GM21737 (cell line): ENCODE data around the gene PCSK4.

Experiments used
- ATAC-seq: cut with Tn5 transposase; IDR thresholded peaks from one replicate; pipeline ENCODE4 v1.9.1; 2021; ENCODE audit warnings: mild to moderate bottlenecking, moderate library complexity; ENCODE audit not compliant: unreplicated experiment

Gene PCSK4

DNA sequence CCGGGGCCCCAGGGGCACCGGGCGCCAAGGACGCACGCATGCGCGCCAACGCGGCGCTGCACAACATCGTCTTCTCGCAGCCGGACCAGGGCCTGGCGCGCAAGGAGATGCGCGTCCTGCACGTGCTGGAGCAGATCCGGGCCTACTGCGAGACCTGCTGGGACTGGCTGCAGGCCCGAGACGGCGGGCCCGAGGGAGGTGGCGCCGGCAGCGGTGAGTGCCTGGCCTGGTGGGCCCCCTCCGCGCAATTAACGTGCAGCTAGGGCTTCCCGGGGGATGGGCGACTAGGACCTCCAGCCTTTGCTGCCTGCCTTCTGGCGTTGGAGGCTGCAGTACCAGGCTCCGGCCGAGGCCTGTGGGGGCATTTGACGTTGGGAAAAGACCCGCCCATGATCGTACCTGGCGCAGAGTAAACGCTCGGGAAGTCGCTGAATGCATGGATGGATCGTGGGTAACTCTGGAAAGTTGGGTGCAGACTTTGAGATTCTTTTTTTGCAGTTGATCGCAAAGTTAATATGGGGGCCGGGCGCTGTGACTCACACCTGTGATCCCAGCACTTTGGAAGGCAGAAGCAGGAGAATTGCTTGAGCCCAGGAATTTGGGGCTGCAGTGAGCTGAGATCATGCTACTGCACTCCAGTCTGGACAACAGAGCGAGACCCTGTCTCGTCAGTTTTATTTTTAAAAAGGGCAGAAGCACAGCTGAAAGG is 33.0 kb downstream of the PCSK4 start:
- ATAC-seq = no peak

- ATAC-seq = no peak
These were observed 33.8 kb downstream of the PCSK4 start for GRCh38 chr19:1456121-1456900.

DNA sequence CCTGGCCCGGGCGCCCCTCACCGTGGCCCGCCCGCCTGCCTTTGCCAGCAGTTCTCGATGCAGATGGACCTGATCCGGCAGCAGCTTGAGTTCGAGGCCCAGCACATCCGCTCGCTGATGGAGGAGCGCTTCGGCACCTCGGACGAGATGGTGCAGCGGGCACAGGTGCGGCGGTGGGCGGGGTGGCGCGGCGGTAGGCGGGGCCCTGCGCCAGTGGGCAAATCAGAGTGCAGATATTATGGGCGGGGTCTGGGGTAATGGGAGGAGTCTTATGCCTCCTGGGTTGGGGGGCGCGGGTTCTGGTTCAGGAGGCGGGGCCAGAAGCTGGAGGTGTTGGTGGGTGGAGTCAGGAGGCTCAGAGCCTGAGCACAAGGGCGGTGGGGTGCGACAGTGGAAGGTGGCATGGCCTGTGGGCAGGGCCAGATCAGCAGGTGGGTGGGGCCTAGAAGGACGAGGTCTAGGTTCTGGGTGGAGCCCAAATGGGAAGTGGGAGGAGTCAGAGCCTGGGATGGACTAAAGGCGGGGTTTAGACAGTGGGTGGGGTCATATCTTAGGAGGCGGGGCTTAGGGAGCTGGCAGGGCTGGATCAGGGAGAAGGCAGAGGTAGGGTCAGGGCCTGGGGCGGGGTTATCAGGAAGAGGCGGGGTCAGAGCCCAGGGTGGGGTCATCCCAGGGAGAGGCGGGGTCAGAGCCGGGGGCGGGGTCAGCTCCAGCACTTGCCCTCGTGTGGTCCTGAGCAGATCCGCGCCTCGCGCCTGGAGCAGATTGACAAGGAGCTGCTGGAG is 34.6 kb downstream of the PCSK4 start:
- ATAC-seq = no peak

GRCh38 chr19:1455002-1455335 is 35.2 kb downstream of the PCSK4 start:
- no peak for ATAC-seq

DNA sequence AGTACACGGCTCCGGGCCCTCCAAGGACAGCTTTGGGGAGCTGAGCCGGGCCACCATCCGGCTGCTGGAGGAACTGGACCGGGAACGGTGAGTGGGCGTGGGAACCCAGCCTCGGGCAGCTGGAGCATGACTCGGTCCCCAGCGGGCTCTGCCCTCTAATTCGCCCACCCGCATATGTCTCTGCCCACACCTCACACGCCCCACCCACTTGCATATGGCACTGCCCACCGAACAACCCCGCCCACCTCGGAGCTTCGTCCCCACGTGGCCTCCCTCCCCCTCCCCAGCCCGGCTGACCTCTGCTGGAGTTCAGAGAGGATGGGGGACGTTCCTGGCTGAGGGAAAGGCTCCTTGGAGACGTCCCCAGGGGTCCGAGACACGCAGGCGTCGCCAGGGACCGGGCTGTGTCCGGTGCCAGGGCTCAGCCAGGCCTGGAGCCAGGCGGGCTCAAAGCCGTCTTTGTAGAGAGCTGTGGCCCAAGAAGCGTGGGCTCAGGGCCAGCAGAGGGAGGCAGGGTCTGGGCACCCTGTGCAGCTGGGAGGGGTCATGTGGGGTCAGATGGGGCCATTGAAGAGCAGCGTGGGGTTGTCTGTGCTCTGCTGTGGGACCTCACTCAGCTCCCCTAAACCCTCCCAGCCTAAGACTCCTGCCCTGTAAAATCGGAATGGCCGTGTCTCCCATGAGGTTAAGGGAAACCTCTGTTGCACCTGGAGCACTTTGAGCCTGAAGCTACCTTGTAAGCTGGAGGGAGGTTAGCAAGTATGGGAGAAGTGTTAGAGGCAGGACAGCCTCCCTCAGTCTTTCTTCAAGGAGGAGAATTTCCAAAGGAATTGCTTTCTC is 36.4 kb downstream of the PCSK4 start:
- no peak for ATAC-seq

DNA sequence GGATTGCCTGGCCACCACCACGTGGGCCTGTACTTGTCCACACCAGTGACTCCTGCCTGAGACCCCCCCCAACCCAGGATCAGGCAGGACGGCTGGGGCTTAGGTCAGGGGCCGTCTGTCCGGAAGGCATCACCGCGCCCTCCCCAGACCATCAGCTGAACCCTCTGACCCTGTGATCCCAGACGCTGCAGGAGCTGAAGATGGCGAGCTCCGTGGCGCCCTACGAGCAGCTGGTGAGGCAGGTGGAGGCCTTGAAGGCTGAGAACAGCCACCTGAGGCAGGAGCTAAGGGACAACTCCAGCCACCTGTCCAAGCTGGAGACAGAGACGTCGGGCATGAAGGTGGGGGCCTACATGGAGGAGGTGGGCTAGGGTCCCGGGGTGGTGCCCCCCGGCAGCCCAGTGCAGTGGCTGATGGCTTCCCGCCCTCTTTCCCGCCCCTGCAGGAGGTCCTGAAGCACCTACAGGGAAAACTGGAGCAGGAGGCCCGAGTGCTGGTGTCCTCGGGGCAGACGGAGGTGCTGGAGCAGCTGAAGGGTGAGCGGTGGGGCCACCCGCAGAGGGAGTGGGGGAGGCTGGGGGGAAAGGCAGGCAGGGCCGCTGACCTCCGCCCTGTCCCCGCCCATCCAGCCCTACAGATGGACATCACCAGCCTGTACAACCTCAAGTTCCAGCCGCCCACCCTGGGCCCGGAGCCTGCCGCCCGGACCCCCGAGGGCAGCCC is 37.2 kb downstream of the PCSK4 start:
- ATAC-seq = no peak

GRCh38 chr19:1451916-1452801 is 38.0 kb downstream of the PCSK4 start:
- ATAC-seq = no peak

DNA sequence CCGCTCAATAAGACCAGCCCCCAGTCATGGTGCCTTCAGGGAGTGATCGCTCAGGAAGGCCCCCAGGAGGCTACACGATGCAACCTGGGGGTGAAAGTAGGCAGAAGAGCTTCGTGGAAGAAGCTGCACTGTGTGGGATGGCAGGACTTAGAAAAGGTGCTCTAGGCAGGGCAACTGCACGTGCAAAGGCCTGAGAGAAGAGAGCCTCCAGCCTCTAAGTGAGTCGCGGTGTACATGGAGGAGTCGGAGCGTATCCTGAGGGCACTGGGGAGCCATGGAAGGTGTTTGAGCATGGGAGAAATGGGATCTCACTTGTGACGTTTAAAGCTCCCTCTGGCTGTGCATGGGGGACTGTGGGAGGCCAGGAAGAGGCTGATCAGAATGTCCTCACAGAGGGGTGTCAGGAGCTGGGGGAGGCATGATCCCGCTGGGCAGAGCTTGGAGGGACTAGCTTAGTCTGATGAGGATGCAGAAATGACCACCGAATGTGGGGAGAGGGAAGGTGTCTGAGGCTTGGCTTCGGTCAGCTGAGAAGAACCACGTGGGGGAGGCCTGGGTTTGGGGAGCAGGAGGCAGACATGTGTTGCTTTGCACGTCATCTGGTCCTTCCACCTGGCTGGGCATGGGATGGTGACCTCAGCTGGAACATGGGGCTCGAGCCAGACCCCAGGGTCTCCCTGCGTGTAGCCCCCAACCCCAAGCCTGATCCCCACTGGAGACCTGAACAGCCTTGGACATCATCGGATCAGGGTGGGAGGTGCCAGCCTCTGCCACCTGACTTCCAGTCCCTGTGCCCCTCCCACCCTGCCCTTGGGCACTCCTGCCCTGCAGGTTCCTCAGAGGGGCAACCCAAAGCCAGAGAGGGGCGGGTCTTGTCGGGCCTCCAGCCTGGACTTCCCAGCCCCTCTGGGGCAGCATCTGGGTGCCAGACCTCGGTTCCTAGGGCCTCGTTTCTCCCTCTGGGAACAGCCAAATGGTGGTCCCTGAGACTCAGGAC is 39.1 kb downstream of the PCSK4 start:
- ATAC-seq = no peak

GRCh38 chr19:1449467-1450442 is 40.4 kb downstream of the PCSK4 start, which contains the start of gene APC2:
APC2 (plus strand) TSS chr19:1450121; CDS start chr19:1453002, 2,881 bp downstream.
- ATAC-seq = no peak

DNA sequence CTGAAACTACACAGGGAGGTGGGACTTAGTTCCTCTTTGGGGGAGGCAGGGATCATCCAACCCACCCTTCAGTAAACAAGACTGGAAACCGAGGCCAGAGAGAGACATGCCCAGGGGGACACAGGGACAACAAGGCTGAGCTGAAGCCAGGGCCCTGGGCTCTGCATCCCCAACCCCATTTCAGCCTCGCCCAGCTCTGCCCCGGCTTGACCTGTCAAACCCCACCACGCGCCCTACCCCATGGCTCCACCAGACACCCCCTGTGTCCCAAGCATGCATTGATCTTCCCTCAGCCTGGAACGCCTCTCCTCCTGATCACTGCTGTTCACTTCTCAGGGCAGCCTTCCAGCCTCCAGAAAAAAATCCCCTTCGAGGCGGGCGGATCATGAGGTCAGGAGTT is 42.2 kb downstream of the PCSK4 start:
- ATAC-seq = no peak

- ATAC-seq = no peak
These were observed 42.6 kb downstream of the PCSK4 start for GRCh38 chr19:1447504-1447903.

DNA sequence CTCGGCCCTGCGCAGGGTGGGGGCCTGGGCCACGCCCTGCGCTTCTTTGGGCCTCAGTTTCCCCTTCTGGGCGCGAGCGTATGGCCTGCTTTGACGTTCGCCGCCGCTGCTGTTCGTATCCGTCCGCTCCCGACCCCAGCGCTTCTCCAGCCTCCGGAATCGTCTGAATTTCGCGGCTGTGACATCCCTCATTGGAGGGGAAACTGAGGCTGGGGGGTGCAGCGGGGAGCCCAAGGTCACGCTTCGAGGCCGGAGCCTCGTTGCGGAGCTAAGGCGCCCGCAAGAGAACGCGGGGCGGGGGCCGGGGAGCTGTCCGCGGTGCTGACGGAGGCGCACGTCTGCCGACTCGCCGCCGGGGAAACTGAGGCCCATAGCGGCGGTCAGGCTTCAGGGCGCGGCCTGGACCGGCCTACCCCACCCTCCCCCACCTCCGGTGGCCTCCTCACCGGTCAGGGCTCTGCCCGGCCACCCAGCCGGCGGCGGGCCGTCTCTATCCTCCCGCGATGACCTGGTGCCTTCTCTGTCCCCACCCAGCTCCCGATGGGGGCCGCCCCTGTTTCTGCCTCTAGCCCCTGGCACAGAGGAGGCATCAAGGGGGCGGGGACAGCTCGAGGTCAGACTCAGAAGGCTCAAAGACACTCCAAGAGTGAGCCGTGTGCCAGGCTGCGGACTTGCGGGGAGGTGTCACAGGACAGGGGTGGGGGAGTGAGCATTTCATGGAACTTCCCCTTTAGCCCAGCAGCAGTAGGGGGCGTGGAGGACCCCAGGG is 43.3 kb downstream of the PCSK4 start:
- ATAC-seq = no peak

DNA sequence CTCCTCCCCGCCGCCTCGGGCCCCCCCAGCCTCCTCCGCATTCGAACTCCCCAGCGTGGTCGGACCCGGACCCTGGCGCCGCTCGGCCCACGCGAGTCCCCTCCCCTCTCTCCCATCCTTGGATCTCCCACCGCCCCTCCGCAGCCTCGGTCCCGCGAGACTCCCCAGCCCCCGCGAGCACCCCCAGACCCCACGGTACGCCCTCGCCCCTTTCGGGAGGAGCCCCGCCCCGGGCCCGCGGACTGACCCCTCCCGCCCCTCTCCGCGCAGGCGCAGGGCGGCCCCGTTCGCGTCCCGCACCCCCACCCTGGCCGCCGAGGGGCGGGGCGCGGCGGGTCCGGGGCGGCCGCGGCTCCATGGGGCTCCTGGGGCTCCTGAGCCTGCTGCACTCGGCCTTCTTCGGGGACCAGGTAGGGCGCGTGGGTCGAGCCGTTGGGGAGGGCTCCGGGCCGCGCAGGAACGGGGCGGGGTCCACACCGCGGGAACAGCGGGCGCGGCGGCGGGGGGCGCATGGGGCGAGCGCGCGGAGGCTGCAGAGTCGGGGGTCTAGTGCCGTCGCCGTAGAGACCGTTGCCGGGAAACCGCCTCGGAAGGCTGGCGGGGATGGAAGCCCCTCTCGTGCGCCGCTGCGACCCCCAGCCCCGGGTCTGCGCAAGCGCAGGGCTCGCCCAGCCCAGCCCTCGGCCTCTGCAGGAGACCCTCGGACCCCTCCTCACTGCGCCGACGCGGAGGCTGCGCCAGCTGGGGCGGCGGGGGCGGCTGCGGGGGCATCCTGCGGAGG is 44.0 kb downstream of the PCSK4 start:
- no peak for ATAC-seq

DNA sequence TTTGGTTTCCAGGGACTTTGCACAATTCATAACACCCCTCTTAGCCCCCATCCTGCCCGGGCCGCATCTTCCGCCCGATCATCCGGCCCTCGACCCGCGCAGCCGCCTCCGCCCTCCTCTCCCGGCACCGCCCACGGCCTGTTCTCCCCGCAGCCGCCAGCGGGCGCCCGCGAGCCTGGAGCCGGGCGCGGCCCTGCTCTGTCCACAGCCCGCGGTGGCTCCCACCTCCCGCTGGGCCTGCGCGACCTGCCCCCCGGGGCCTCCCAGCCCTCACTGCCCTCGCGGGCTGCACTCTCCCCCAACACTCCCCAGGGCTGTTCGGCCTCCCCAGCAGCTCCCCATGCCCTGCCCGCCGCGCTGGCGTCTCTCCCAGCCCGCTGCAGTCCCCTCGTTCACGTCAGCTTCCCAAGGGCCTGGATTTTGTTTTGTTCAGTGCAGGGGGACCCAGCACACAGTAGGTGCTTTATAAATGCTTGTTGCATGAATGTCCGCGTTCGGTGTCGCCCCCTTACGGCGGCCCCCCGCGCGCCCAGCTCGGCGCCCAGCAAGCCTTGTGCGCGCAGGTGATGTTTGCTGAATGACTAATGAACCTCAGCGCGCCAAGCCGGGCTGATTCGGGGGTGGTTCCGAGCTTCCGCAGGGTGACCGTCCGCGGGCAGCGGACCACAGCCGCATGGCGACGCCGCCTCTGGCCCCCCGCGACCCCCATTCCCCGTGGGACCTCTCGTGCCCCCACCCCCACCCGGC is 44.8 kb downstream of the PCSK4 start:
- ATAC-seq = peak; percentile 72
